Tibial artery (tissue), 4 donors: ENCODE results near the gene ELOB.

Experiments
- DNase-seq, 2 donors: peaks; one replicate each; pipeline ENCODE4 v3.0.0-alpha.2; 2019
- H3K27ac ChIP-seq, 2 donors: fragments of 200-600 bp; sonication (generic) in 1 of 2; 1 replicate in 1 of 2; 2 replicates in 1 of 2; pipeline ENCODE4 v1.5.1; 2018 to 2019; ENCODE audit warnings: mild to moderate bottlenecking in 1 of 2
- H3K27me3 ChIP-seq, 2 donors: fragments of 200-600 bp; sonication (generic) in 1 of 2; one replicate each; pipeline versions ENCODE4 v1.5.1 to v1.6.0; 2016 to 2019
- H3K36me3 ChIP-seq, 3 donors: fragments of 200-600 bp; sonication (generic) in 2 of 3; one replicate each; pipeline ENCODE4 v1.5.1; 2016 to 2019; ENCODE audit warnings: mild to moderate bottlenecking in 2 of 3
- H3K4me1 ChIP-seq, 4 donors: fragments of 200-600 bp; sonication (generic) in 2 of 4; 1 replicate in 3 of 4; 2 replicates in 1 of 4; pipeline ENCODE4 v1.5.1; 2016 to 2019
- H3K4me3 ChIP-seq, 2 donors: fragments of 200-600 bp; sonication (generic) in 1 of 2; 1 replicate in 1 of 2; 2 replicates in 1 of 2; pipeline ENCODE4 v1.5.1; 2018 to 2019; ENCODE audit warnings: mild to moderate bottlenecking in 2 of 2
- H3K9me3 ChIP-seq, 3 donors: fragments of 200-600 bp; sonication (generic) in 1 of 3; one replicate each; pipeline ENCODE4 v1.5.1; 2016 to 2019
- intact Hi-C: fragments of 100-400 bp; cut with DNase I; formaldehyde crosslinking; loops from one replicate; pipeline ENCODE4 v1.15.0; 2023; ENCODE audit warnings: low total_unique reads
- TF ChIP-seq, protein P1 (sequence below), 2 experiments: fragments of 200-600 bp in 1 of 2; fragments of 450-650 bp in 1 of 2; IDR thresholded peaks; one replicate each; pipeline ENCODE4 v1.5.1; 2017 to 2019; ENCODE audit warnings: antibody characterized with exemption in 2 of 2, mild to moderate bottlenecking in 1 of 2, moderate library complexity in 1 of 2

Gene ELOB

GRCh38 chr16:2770057-2770951 is 6.8 kb downstream of the ELOB start:
- H3K4me1 ChIP-seq, result peaks cover 0 to 25% (median 13%) of the 10 kb centered on the region in 4 donors
- intact Hi-C loops, result no loop called here

GRCh38 chr16:2769675-2770056 is 7.4 kb downstream of the ELOB start:
- TF ChIP-seq, protein P1, sequence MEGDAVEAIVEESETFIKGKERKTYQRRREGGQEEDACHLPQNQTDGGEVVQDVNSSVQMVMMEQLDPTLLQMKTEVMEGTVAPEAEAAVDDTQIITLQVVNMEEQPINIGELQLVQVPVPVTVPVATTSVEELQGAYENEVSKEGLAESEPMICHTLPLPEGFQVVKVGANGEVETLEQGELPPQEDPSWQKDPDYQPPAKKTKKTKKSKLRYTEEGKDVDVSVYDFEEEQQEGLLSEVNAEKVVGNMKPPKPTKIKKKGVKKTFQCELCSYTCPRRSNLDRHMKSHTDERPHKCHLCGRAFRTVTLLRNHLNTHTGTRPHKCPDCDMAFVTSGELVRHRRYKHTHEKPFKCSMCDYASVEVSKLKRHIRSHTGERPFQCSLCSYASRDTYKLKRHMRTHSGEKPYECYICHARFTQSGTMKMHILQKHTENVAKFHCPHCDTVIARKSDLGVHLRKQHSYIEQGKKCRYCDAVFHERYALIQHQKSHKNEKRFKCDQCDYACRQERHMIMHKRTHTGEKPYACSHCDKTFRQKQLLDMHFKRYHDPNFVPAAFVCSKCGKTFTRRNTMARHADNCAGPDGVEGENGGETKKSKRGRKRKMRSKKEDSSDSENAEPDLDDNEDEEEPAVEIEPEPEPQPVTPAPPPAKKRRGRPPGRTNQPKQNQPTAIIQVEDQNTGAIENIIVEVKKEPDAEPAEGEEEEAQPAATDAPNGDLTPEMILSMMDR (IDR thresholded peaks at IDR 0.05), result no peak
- Histone ChIP-seq H3K4me1 (peaks cover 0 to 19% (median 7%) of the 10 kb centered on the region in 4 donors), H3K27ac (peak overlapping the region in 1 of 2 donors; percentile 22), H3K4me3 (no peak overlapping the region), H3K9me3 (no peaks in the 10 kb centered on the region), H3K27me3 (no peaks in the 10 kb centered on the region), H3K36me3 (peaks cover 70 to 100% (median 94%) of the 10 kb centered on the region in 3 donors)
- intact Hi-C loops, result no loop called here
- DNase-seq, result no peak

More at GRCh38 chr16:2770057-2770951, 6.8 kb downstream of the ELOB start:
- TF ChIP-seq, protein P1 (IDR thresholded peaks at IDR 0.05), result no peak
- Histone ChIP-seq H3K27me3 (no peaks in the 10 kb centered on the region), H3K4me3 (no peak overlapping the region), H3K9me3 (no peaks in the 10 kb centered on the region), H3K36me3 (peaks cover 68 to 100% (median 88%) of the 10 kb centered on the region in 3 donors), H3K27ac (no peak overlapping the region)
- no peak for DNase-seq

GRCh38 chr16:2769100-2769529 is 8.0 kb downstream of the ELOB start:
- TF ChIP-seq, protein P1 (IDR thresholded peaks at IDR 0.05), result no peak
- intact Hi-C loops, result no loop called here
- Histone ChIP-seq H3K36me3 (peaks cover 75 to 100% (median 98%) of the 10 kb centered on the region in 3 donors), H3K9me3 (no peaks in the 10 kb centered on the region), H3K4me3 (no peak overlapping the region), H3K27ac (peak overlapping the region; percentile 22), H3K4me1 (peaks cover 0 to 18% (median 3%) of the 10 kb centered on the region in 4 donors), H3K27me3 (no peaks in the 10 kb centered on the region)
- DNase-seq, result no peak

- no peak for DNase-seq
- Histone ChIP-seq H3K4me1 (peaks cover 0 to 18% (median 2%) of the 10 kb centered on the region in 4 donors), H3K4me3 (no peak overlapping the region), H3K27ac (peak overlapping the region; percentile 22), H3K9me3 (no peaks in the 10 kb centered on the region), H3K36me3 (peaks cover 81 to 100% (median 98%) of the 10 kb centered on the region in 3 donors), H3K27me3 (no peaks in the 10 kb centered on the region)
- TF ChIP-seq, protein P1 (IDR thresholded peaks at IDR 0.05), result no peak
- intact Hi-C loops, result no loop called here
Measured at GRCh38 chr16:2768403-2769089, 8.5 kb downstream of the ELOB start.

DNA sequence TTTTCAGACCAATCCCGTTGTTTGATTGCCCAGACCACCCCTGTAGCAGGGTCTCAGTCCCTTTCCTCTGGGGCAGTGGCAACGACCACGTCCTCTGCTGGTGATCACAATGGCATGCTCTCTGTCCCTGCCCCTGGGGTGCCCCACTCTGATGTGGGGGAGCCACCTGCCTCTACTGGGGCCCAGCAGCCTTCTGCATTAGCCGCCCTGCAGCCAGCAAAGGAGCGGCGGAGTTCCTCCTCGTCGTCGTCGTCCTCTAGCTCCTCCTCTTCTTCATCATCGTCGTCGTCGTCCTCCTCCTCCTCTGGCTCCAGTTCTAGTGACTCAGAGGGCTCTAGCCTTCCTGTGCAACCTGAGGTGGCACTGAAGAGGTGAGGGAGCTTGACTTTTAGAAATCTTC is 9.2 kb downstream of the ELOB start:
- DNase-seq, result no peak
- peaks cover 0 to 18% (median 2%) of the 10 kb centered on the region in 4 donors for H3K4me1 ChIP-seq
- intact Hi-C loops, result no loop called here

More for the DNA sequence above, 9.2 kb downstream of the ELOB start:
- H3K4me3 ChIP-seq, result no peak overlapping the region
- peaks cover 87 to 100% (median 98%) of the 10 kb centered on the region in 3 donors for H3K36me3 ChIP-seq
- H3K27ac ChIP-seq, result no peak overlapping the region
- H3K27me3 ChIP-seq, result no peaks in the 10 kb centered on the region
- TF ChIP-seq, protein P1 (IDR thresholded peaks at IDR 0.05), result no peak
- no peaks in the 10 kb centered on the region for H3K9me3 ChIP-seq
